ENCODE data around the gene SLC38A1. TPM values are rescaled to one million over a fixed set of nuclear protein-coding genes. Genes with fewer than 3 reads are reported as not detected.

SLC38A1 gene
- polyA plus RNA-seq, 1 of the 3 experiments (the other 2 are of a cell fraction) = 20.7 TPM

DNA sequence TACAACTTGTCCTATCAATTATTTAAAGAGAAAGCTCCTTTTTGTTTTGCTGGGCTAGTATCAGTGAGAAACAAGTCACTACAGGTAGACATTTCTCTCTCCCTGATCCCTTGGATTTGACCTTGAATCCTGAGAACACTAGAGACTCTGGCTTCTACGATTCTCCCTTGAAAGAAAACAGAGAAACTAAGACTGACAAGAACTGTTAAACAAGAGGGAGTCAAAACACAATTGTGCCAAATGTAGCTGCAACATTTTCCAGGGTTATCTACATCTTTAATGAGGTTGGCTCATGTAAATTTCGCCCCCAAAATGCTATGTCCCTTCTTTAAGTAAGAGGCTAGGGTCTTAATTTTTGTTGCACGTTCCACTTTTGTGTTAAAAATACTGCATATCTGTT, 62.4 kb downstream of the SLC38A1 start:
- no peaks in the 10 kb centered on the region for H3K9me3 ChIP-seq
- H3K27ac ChIP-seq (ENCODE audit: low read depth in 2 of 2, low read length in 1 of 2) = no peak overlapping the region
- no peaks in the 10 kb centered on the region for H3K79me2 ChIP-seq (ENCODE audit: insufficient read depth)
- H3K9me2 ChIP-seq = no peaks in the 10 kb centered on the region
- H3K9ac ChIP-seq = no peak overlapping the region
- H2AFZ ChIP-seq (ENCODE audit: low read depth) = no peak overlapping the region
- H3K36me3 ChIP-seq (replicated peaks in 1 of 2; ENCODE audit: control insufficient read depth in 1 of 2, insufficient read depth in 2 of 2, low read length in 1 of 2) = peaks cover 62 to 78% of the 10 kb centered on the region in 2 experiments
- TF ChIP-seq NRF1 (IDR thresholded peaks at IDR 0.05; ENCODE audit: low read depth, low read length) = no peak
- no peak for TF ChIP-seq CHD2 (IDR thresholded peaks at IDR 0.05; ENCODE audit: low read length, partially characterized antibody)
- TF ChIP-seq SMC3 (IDR thresholded peaks at IDR 0.05; ENCODE audit: low read depth, low read length) = no peak
- no peak for TF ChIP-seq EZH2phosphoT487 (IDR thresholded peaks at IDR 0.05; ENCODE audit: borderline replicate concordance, low read depth)
- TF ChIP-seq GABPA (IDR thresholded peaks at IDR 0.05; ENCODE audit: low read depth) = no peak
- no peak for TF ChIP-seq NFIC (IDR thresholded peaks at IDR 0.05; ENCODE audit: borderline replicate concordance)
- TF ChIP-seq, protein P1, sequence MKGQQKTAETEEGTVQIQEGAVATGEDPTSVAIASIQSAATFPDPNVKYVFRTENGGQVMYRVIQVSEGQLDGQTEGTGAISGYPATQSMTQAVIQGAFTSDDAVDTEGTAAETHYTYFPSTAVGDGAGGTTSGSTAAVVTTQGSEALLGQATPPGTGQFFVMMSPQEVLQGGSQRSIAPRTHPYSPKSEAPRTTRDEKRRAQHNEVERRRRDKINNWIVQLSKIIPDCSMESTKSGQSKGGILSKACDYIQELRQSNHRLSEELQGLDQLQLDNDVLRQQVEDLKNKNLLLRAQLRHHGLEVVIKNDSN (IDR thresholded peaks at IDR 0.05; ENCODE audit: borderline replicate concordance, low read depth) = no peak
- TF ChIP-seq GATA2 (CRISPR knock-in tag; IDR thresholded peaks at IDR 0.05) = no peak
- no peak for TF ChIP-seq TEAD4 (IDR thresholded peaks at IDR 0.05; ENCODE audit: borderline replicate concordance, insufficient read depth)
- no peak for TF ChIP-seq FOXM1 (IDR thresholded peaks at IDR 0.05; ENCODE audit: low read depth)
- no peak for TF ChIP-seq SIN3A (IDR thresholded peaks at IDR 0.05; ENCODE audit: borderline replicate concordance, low read depth, low read length)
- TF ChIP-seq RAD21 (IDR thresholded peaks at IDR 0.05; ENCODE audit: low read length) = no peak
- TF ChIP-seq IRF3 (IDR thresholded peaks at IDR 0.05; ENCODE audit: low read depth, low read length) = no peak
- no peak for TF ChIP-seq RFX5 (IDR thresholded peaks at IDR 0.05; ENCODE audit: low read length)
- TF ChIP-seq FOXJ3 (CRISPR knock-in tag; IDR thresholded peaks at IDR 0.05) = no peak
- TF ChIP-seq MAX (IDR thresholded peaks at IDR 0.05; ENCODE audit: low read depth) = no peak
- TF ChIP-seq EP300 (IDR thresholded peaks at IDR 0.05; ENCODE audit: borderline replicate concordance in 1 of 2, low read depth in 1 of 2, low read length in 1 of 2) = no peak
- no peak for TF ChIP-seq YY1 (IDR thresholded peaks at IDR 0.05; ENCODE audit: low read depth)
- TF ChIP-seq RCOR1 (IDR thresholded peaks at IDR 0.05; ENCODE audit: low read length) = no peak
- no peak overlapping the region for H3K4me2 ChIP-seq
- H3K4me3 ChIP-seq (ENCODE audit: low read depth in 2 of 2, low read length in 1 of 2) = no peak overlapping the region
- H3K4me1 ChIP-seq (ENCODE audit: control insufficient read depth in 1 of 2, insufficient read depth in 2 of 2, low read depth in 1 of 2, low read length in 1 of 2) = peaks cover 6% of the 10 kb centered on the region in 2 experiments; a peak in 3 of 4 replicates
- 35% methylated on average over 3 of the region's 3 CpGs for WGBS (ENCODE audit: low lambda C conversion rate)
- H4K20me1 ChIP-seq (ENCODE audit: insufficient read depth) = no peaks in the 10 kb centered on the region
- ChIA-PET POLR2A (no interaction called here), CTCF (interaction anchor here (0.9 kb wide), 1 partner anchor 11 kb away, joined by 4 read pairs; no protein-coding TSS in a partner anchor)
- no peaks in the 10 kb centered on the region for H3F3A ChIP-seq (replicated peaks; ENCODE audit: insufficient read depth)
- DNase-seq = no peak
- H3K27me3 ChIP-seq (ENCODE audit: insufficient read depth) = no peaks in the 10 kb centered on the region

Data from SK-N-SH (cell line).